Activated CD8-positive, alpha-beta memory T cell treated with anti-CD3 and anti-CD28 coated beads, Interleukin-2, amount 50 U/mL, for 4 hours (primary cell): Measurements from ENCODE around the gene TRIM44.

ENCODE experiments used
- DNase-seq: peaks from one replicate; pipeline ENCODE4 v3.0.0-alpha.2; 2020

Gene TRIM44

GRCh38 chr11:35662649-35663407 lies at the start of gene TRIM44:
TSS of gene TRIM44 (plus strand) at chr11:35662775. CDS start at chr11:35663112, 337 bp downstream.
- DNase-seq, result peak; percentile 84

GRCh38 chr11:35614939-35615569 lies 47.5 kb upstream of the TRIM44 start:
- DNase-seq, result no peak

GRCh38 chr11:35615921-35616900 lies 46.4 kb upstream of the TRIM44 start:
- no peak for DNase-seq

GRCh38 chr11:35617316-35617686 lies 45.3 kb upstream of the TRIM44 start:
- no peak for DNase-seq

- DNase-seq, result no peak
These were observed 44.7 kb upstream of the TRIM44 start, which contains the start of gene FJX1 for GRCh38 chr11:35617687-35618496. TSS of gene FJX1 (plus strand) at chr11:35618460. CDS start at chr11:35618637, 177 bp downstream.

GRCh38 chr11:35618497-35619115 lies 44.0 kb upstream of the TRIM44 start:
- no peak for DNase-seq

GRCh38 chr11:35619116-35619854 lies 43.3 kb upstream of the TRIM44 start:
- DNase-seq, result no peak

- no peak for DNase-seq
These were observed 42.5 kb upstream of the TRIM44 start for GRCh38 chr11:35619855-35620640.

- DNase-seq, result no peak
These were observed 41.8 kb upstream of the TRIM44 start for GRCh38 chr11:35620795-35621194.

GRCh38 chr11:35621620-35622019 lies 41.0 kb upstream of the TRIM44 start:
- DNase-seq, result no peak

GRCh38 chr11:35622070-35622469 lies 40.5 kb upstream of the TRIM44 start:
- DNase-seq, result no peak

GRCh38 chr11:35623621-35624168 lies 38.9 kb upstream of the TRIM44 start:
- no peak for DNase-seq

- no peak for DNase-seq
These were observed 38.3 kb upstream of the TRIM44 start for GRCh38 chr11:35624316-35624715.

GRCh38 chr11:35624781-35625180 lies 37.8 kb upstream of the TRIM44 start:
- no peak for DNase-seq

GRCh38 chr11:35626501-35626900 lies 36.1 kb upstream of the TRIM44 start:
- no peak for DNase-seq

- no peak for DNase-seq
These were observed 33.1 kb upstream of the TRIM44 start for GRCh38 chr11:35629511-35629910.

GRCh38 chr11:35629914-35630313 lies 32.7 kb upstream of the TRIM44 start:
- no peak for DNase-seq

- no peak for DNase-seq
These were observed 30.7 kb upstream of the TRIM44 start for GRCh38 chr11:35631891-35632290.

GRCh38 chr11:35632301-35632700 lies 30.3 kb upstream of the TRIM44 start:
- no peak for DNase-seq

- no peak for DNase-seq
These were observed 28.6 kb upstream of the TRIM44 start for GRCh38 chr11:35633827-35634423.
